H9 (cell line): ENCODE measurements around the gene MBD5. TPM values are rescaled to one million over a fixed set of nuclear protein-coding genes. Genes with fewer than 3 reads are reported as not detected.

Source experiments
- DNase-seq: peaks from one replicate; pipeline ENCODE4 v3.0.0-alpha.2; 2017
- H2AFZ ChIP-seq: one replicate; pipeline ENCODE4 v1.6.1; 2013; ENCODE audit warnings: mild to moderate bottlenecking, low read length, control low read depth, moderate library complexity
- H2AK5ac ChIP-seq: 2 replicates; pipeline ENCODE4 v1.6.1; 2013; ENCODE audit warnings: low read length, control low read depth, mixed read lengths; ENCODE audit not compliant: insufficient read length
- H2BK120ac ChIP-seq: one replicate; pipeline ENCODE4 v1.6.1; 2013; ENCODE audit warnings: low read depth, mild to moderate bottlenecking, low read length, control low read depth, inconsistent platforms; ENCODE audit not compliant: poor library complexity, severe bottlenecking
- H2BK12ac ChIP-seq: 2 replicates; pipeline ENCODE4 v1.6.1; 2013; ENCODE audit warnings: low read length, control low read depth, mixed read lengths, low read depth; ENCODE audit not compliant: insufficient read length
- H2BK15ac ChIP-seq: 2 replicates; pipeline ENCODE4 v1.6.1; 2013; ENCODE audit warnings: low read depth, low read length, control low read depth
- H2BK20ac ChIP-seq: one replicate; pipeline ENCODE4 v1.6.1; 2013; ENCODE audit warnings: low read depth, mild to moderate bottlenecking, low read length, control low read depth, inconsistent platforms; ENCODE audit not compliant: poor library complexity, severe bottlenecking
- H2BK5ac ChIP-seq: 2 replicates; pipeline ENCODE4 v1.6.1; 2013; ENCODE audit warnings: low read length, control low read depth, mixed read lengths; ENCODE audit not compliant: insufficient read length
- H3K14ac ChIP-seq: 2 replicates; pipeline ENCODE4 v1.6.1; 2013; ENCODE audit warnings: low read length, control low read depth; ENCODE audit not compliant: insufficient read depth
- H3K18ac ChIP-seq: 2 replicates; pipeline ENCODE4 v1.6.1; 2013; ENCODE audit warnings: low read depth, mild to moderate bottlenecking, mixed read lengths, low read length, control low read depth; ENCODE audit not compliant: insufficient read length
- H3K23ac ChIP-seq: 2 replicates; pipeline ENCODE4 v1.6.1; 2013; ENCODE audit warnings: low read length, control low read depth, mixed read lengths, low read depth; ENCODE audit not compliant: insufficient read length
- H3K23me2 ChIP-seq: 2 replicates; pipeline ENCODE4 v1.6.1; 2013; ENCODE audit warnings: low read depth, mild to moderate bottlenecking, mixed read lengths, low read length, control low read depth; ENCODE audit not compliant: insufficient read length, poor library complexity, severe bottlenecking
- H3K27ac ChIP-seq: 2 replicates; pipeline ENCODE4 v1.5.1; 2013; ENCODE audit warnings: low read length, control low read depth, mixed read lengths, low read depth; ENCODE audit not compliant: insufficient read length
- H3K27me3 ChIP-seq: 2 replicates; pipeline ENCODE4 v1.6.1; 2013; ENCODE audit warnings: low read length, control low read depth, inconsistent platforms; ENCODE audit not compliant: insufficient read depth
- H3K4ac ChIP-seq: 2 replicates; pipeline ENCODE4 v1.6.1; 2013; ENCODE audit warnings: low read depth, mild to moderate bottlenecking, control low read depth, inconsistent platforms, low read length, moderate library complexity
- H3K4me1 ChIP-seq: 2 replicates; pipeline ENCODE4 v1.6.1; 2013; ENCODE audit warnings: low read length, control low read depth, inconsistent platforms; ENCODE audit not compliant: insufficient read depth
- H3K4me2 ChIP-seq: 2 replicates; pipeline ENCODE4 v1.6.1; 2013; ENCODE audit warnings: low read length, control low read depth, mixed read lengths; ENCODE audit not compliant: insufficient read length, insufficient read depth
- H3K56ac ChIP-seq: 2 replicates; pipeline ENCODE4 v1.6.1; 2013; ENCODE audit warnings: low read depth, mild to moderate bottlenecking, mixed read lengths, low read length, control low read depth; ENCODE audit not compliant: insufficient read length
- H3K79me1 ChIP-seq: 2 replicates; pipeline ENCODE4 v1.6.1; 2013; ENCODE audit warnings: low read depth, mild to moderate bottlenecking, moderate library complexity, low read length, control low read depth, inconsistent platforms; ENCODE audit not compliant: insufficient read depth, poor library complexity, severe bottlenecking
- H3K79me2 ChIP-seq: 2 replicates; pipeline ENCODE4 v1.6.1; 2013; ENCODE audit warnings: low read length, control low read depth, inconsistent platforms; ENCODE audit not compliant: insufficient read depth
- H3K9ac ChIP-seq: 2 replicates; pipeline ENCODE4 v1.6.1; 2013; ENCODE audit warnings: low read length, control low read depth, mixed read lengths; ENCODE audit not compliant: insufficient read length; ENCODE audit errors: extremely low read depth
- H3K9me3 ChIP-seq: one replicate; pipeline ENCODE4 v1.6.1; 2013; ENCODE audit warnings: low read depth, low read length, inconsistent platforms; ENCODE audit not compliant: control insufficient read depth
- H3T11ph ChIP-seq: one replicate; pipeline ENCODE4 v1.6.1; 2013; ENCODE audit warnings: mild to moderate bottlenecking, low read length, control low read depth, inconsistent platforms
- H4K20me1 ChIP-seq: one replicate; pipeline ENCODE4 v1.6.1; 2013; ENCODE audit not compliant: control insufficient read depth, insufficient read length, insufficient read depth
- H4K5ac ChIP-seq: 2 replicates; pipeline ENCODE4 v1.6.1; 2013; ENCODE audit warnings: low read depth, mild to moderate bottlenecking, mixed read lengths, low read length, control low read depth; ENCODE audit not compliant: insufficient read length
- H4K8ac ChIP-seq: replicated peaks from 2 replicates; pipeline ENCODE4 v1.6.1; 2013; ENCODE audit warnings: low read length, control low read depth, mixed read lengths, low read depth; ENCODE audit not compliant: insufficient read length
- H4K91ac ChIP-seq: 2 replicates; pipeline ENCODE4 v1.6.1; 2013; ENCODE audit warnings: low read depth, mild to moderate bottlenecking, moderate library complexity, mixed read lengths, low read length, control low read depth; ENCODE audit not compliant: insufficient read length
- H3K27ac Mint-ChIP-seq, 3 experiments: 2 replicates in 2 of 3; 3 replicates in 1 of 3; pipeline ENCODE4 v1.8.0; 2020 to 2021; ENCODE audit warnings: mixed read lengths in 3 of 3, mild to moderate bottlenecking in 1 of 3, moderate library complexity in 1 of 3
- H3K27me3 Mint-ChIP-seq: 2 replicates; pipeline ENCODE4 v1.8.0; 2021; ENCODE audit warnings: low read depth, mild to moderate bottlenecking, moderate library complexity, mixed read lengths
- H3K36me3 Mint-ChIP-seq, 3 experiments: 2 replicates in 2 of 3; 3 replicates in 1 of 3; pipeline ENCODE4 v1.8.0; 2020 to 2021; ENCODE audit warnings: low read depth in 3 of 3, mixed read lengths in 3 of 3; ENCODE audit not compliant: insufficient read depth in 1 of 3
- H3K4me1 Mint-ChIP-seq, 2 experiments: 2 replicates each; pipeline ENCODE4 v1.8.0; 2020; ENCODE audit warnings: mixed read lengths in 2 of 2
- H3K4me3 Mint-ChIP-seq, 2 experiments: 2 replicates in 1 of 2; 3 replicates in 1 of 2; pipeline ENCODE4 v1.8.0; 2020 to 2021; ENCODE audit warnings: mild to moderate bottlenecking in 2 of 2, mixed read lengths in 2 of 2, moderate library complexity in 1 of 2
- H3K9me3 Mint-ChIP-seq, 2 experiments: 2 replicates in 1 of 2; 3 replicates in 1 of 2; pipeline ENCODE4 v1.8.0; 2020; ENCODE audit warnings: mild to moderate bottlenecking in 2 of 2, mixed read lengths in 2 of 2, moderate library complexity in 1 of 2
- CTCF ChIP-seq: fragments of 200-600 bp; sonication (generic); conservative IDR thresholded peaks from 3 replicates; pipeline ENCODE4 v1.8.0; 2021; ENCODE audit warnings: antibody characterized with exemption, mild to moderate bottlenecking
- WGBS: extraction: QIAGEN DNeasy Blood & Tissue Kit; methylation state at CpG from one replicate; pipeline ENCODE4 v1.1.7; 2013; ENCODE audit warnings: missing lambda C conversion rate, low lambda C conversion rate, mixed read lengths; ENCODE audit not compliant: insufficient read length; ENCODE audit errors: extremely low coverage; 5-methylcytosine and 5-hydroxymethylcytosine counted together
- total RNA-seq: library from RNA; stranded (reverse); gene quantifications from 2 replicates; pipeline ENCODE4 v1.2.1, GENCODE V29; 2021

The MBD5 gene
- total RNA-seq, 1 experiment from 2014 or later = 23.1 TPM

- Mint-ChIP-seq H3K36me3 (no peaks in the 10 kb centered on the region; a peak in 1 of 7 replicates), H3K9me3 (no peaks in the 10 kb centered on the region), H3K4me3 (no peak overlapping the region), H3K27ac (no peak overlapping the region), H3K4me1 (no peaks in the 10 kb centered on the region), H3K27me3 (peaks cover 8% of the 10 kb centered on the region; the same call in 1 of the 2 replicates)
- no peak for TF ChIP-seq CTCF
- H3K23me2 ChIP-seq = no peaks in the 10 kb centered on the region
- H3K4me2 ChIP-seq = no peak overlapping the region
- WGBS = no CpG with 5 or more reads among the region's 7 CpGs
- no peak overlapping the region for H3K4ac ChIP-seq
- H3K79me1 ChIP-seq = no peaks in the 10 kb centered on the region
- H3K23ac ChIP-seq = no peak overlapping the region
- no peak overlapping the region for H2BK20ac ChIP-seq
- H3T11ph ChIP-seq = no peak overlapping the region
- no peaks in the 10 kb centered on the region for H4K20me1 ChIP-seq
- no peak for DNase-seq
- H4K91ac ChIP-seq = no peak overlapping the region
- H3K9me3 ChIP-seq = no peaks in the 10 kb centered on the region
- H4K8ac ChIP-seq = no peak overlapping the region
- H3K79me2 ChIP-seq = no peaks in the 10 kb centered on the region
- H3K27me3 ChIP-seq = no peaks in the 10 kb centered on the region; the same call in 1 of the 2 replicates
- H3K56ac ChIP-seq = no peak overlapping the region
- no peak overlapping the region for H3K27ac ChIP-seq
- no peak overlapping the region for H2BK120ac ChIP-seq
- no peak overlapping the region for H3K14ac ChIP-seq
- H3K18ac ChIP-seq = no peak overlapping the region
- H2BK15ac ChIP-seq = no peak overlapping the region
- no peak overlapping the region for H3K9ac ChIP-seq
- H2BK5ac ChIP-seq = no peak overlapping the region
- peaks cover 6% of the 10 kb centered on the region; the same call in 1 of the 2 replicates for H3K4me1 ChIP-seq
- H2BK12ac ChIP-seq = no peak overlapping the region
- H2AFZ ChIP-seq = no peak overlapping the region
- H4K5ac ChIP-seq = no peak overlapping the region
- no peak overlapping the region for H2AK5ac ChIP-seq
Observed at GRCh38 chr2:148548716-148549400, 528.0 kb downstream of the MBD5 start.
